Mucosa of stomach (tissue), 1 donor: ENCODE measurements around the gene SH3PXD2A.
"Not testable (repeated sequence)": the region's sequence is repeated elsewhere in the genome, so short reads cannot be mapped to it uniquely, and the experiment has no call there.

Source experiments
- H3K27me3 ChIP-seq: one replicate; pipeline ENCODE4 v1.7.0; 2013; ENCODE audit warnings: mild to moderate bottlenecking, low read length; ENCODE audit not compliant: control insufficient read depth, insufficient read depth
- H3K36me3 ChIP-seq: one replicate; pipeline ENCODE4 v1.7.0; 2013; ENCODE audit warnings: low read length; ENCODE audit not compliant: control insufficient read depth, insufficient read depth
- H3K4me1 ChIP-seq: one replicate; pipeline ENCODE4 v1.7.0; 2013; ENCODE audit warnings: mild to moderate bottlenecking, low read length; ENCODE audit not compliant: control insufficient read depth, insufficient read depth
- H3K4me3 ChIP-seq: one replicate; pipeline ENCODE4 v1.7.0; 2013; ENCODE audit warnings: low read length
- H3K9ac ChIP-seq: one replicate; pipeline ENCODE4 v1.7.0; 2013; ENCODE audit warnings: mild to moderate bottlenecking, low read length, moderate library complexity
- H3K9me3 ChIP-seq: one replicate; pipeline ENCODE4 v1.7.0; 2013; ENCODE audit warnings: mild to moderate bottlenecking, low read length, moderate library complexity; ENCODE audit not compliant: control insufficient read depth
- donor health status: Pancreatic carcinoma.

The SH3PXD2A gene

GRCh38 chr10:103668351-103669242 is 186.8 kb downstream of the SH3PXD2A start:
- Histone ChIP-seq H3K36me3 (no peaks in the 10 kb centered on the region), H3K9me3 (no peaks in the 10 kb centered on the region), H3K4me3 (no peak overlapping the region), H3K27me3 (no peaks in the 10 kb centered on the region), H3K4me1 (peaks cover 23% of the 10 kb centered on the region), H3K9ac (no peak overlapping the region)

- Histone ChIP-seq H3K36me3 (no peaks in the 10 kb centered on the region), H3K4me3 (no peak overlapping the region), H3K4me1 (peaks cover 23% of the 10 kb centered on the region), H3K9me3 (no peaks in the 10 kb centered on the region), H3K9ac (peak overlapping the region; percentile 13), H3K27me3 (no peaks in the 10 kb centered on the region)
Measured at GRCh38 chr10:103667356-103667755, 188.0 kb downstream of the SH3PXD2A start.

GRCh38 chr10:103666762-103667150 is 188.6 kb downstream of the SH3PXD2A start:
- no peaks in the 10 kb centered on the region for H3K9me3 ChIP-seq
- H3K36me3 ChIP-seq = no peaks in the 10 kb centered on the region
- peaks cover 23% of the 10 kb centered on the region for H3K4me1 ChIP-seq
- peak overlapping the region; percentile 13 for H3K9ac ChIP-seq
- no peak overlapping the region for H3K4me3 ChIP-seq
- no peaks in the 10 kb centered on the region for H3K27me3 ChIP-seq

- Histone ChIP-seq H3K4me1 (peaks cover 23% of the 10 kb centered on the region), H3K27me3 (no peaks in the 10 kb centered on the region), H3K9me3 (no peaks in the 10 kb centered on the region), H3K36me3 (no peaks in the 10 kb centered on the region), H3K9ac (no peak overlapping the region), H3K4me3 (no peak overlapping the region)
Measured at GRCh38 chr10:103666087-103666761, 189.2 kb downstream of the SH3PXD2A start.

- H3K36me3 ChIP-seq = no peaks in the 10 kb centered on the region
- H3K27me3 ChIP-seq = no peaks in the 10 kb centered on the region
- no peaks in the 10 kb centered on the region for H3K9me3 ChIP-seq
- no peak overlapping the region for H3K4me3 ChIP-seq
- H3K9ac ChIP-seq = no peak overlapping the region
- peaks cover 30% of the 10 kb centered on the region for H3K4me1 ChIP-seq
Measured at GRCh38 chr10:103665162-103665889, 190.1 kb downstream of the SH3PXD2A start.

- no peaks in the 10 kb centered on the region for H3K9me3 ChIP-seq
- H3K36me3 ChIP-seq = no peaks in the 10 kb centered on the region
- H3K27me3 ChIP-seq = no peaks in the 10 kb centered on the region
- H3K4me1 ChIP-seq = peaks cover 38% of the 10 kb centered on the region
- no peak overlapping the region for H3K4me3 ChIP-seq
- no peak overlapping the region for H3K9ac ChIP-seq
Measured at GRCh38 chr10:103663802-103664201, 191.6 kb downstream of the SH3PXD2A start.

GRCh38 chr10:103663236-103663635 is 192.1 kb downstream of the SH3PXD2A start:
- no peaks in the 10 kb centered on the region for H3K27me3 ChIP-seq
- H3K4me1 ChIP-seq = peaks cover 37% of the 10 kb centered on the region
- H3K36me3 ChIP-seq = no peaks in the 10 kb centered on the region
- H3K9ac ChIP-seq = no peak overlapping the region
- no peaks in the 10 kb centered on the region for H3K9me3 ChIP-seq
- H3K4me3 ChIP-seq = no peak overlapping the region

GRCh38 chr10:103662704-103663103 is 192.7 kb downstream of the SH3PXD2A start:
- not testable (repeated sequence) for H3K36me3 ChIP-seq, H3K27me3 ChIP-seq, H3K4me3 ChIP-seq, H3K9me3 ChIP-seq, H3K9ac ChIP-seq
- H3K4me1 ChIP-seq = peaks cover 34% of the 10 kb centered on the region

GRCh38 chr10:103661198-103661950 is 194.0 kb downstream of the SH3PXD2A start:
- Histone ChIP-seq H3K27me3 (no peaks in the 10 kb centered on the region), H3K9ac (peak overlapping the region; percentile 70), H3K9me3 (no peaks in the 10 kb centered on the region), H3K4me3 (no peak overlapping the region), H3K36me3 (no peaks in the 10 kb centered on the region), H3K4me1 (peaks cover 25% of the 10 kb centered on the region)

GRCh38 chr10:103660364-103661197 is 194.8 kb downstream of the SH3PXD2A start:
- Histone ChIP-seq H3K4me1 (peaks cover 25% of the 10 kb centered on the region), H3K36me3 (no peaks in the 10 kb centered on the region), H3K27me3 (no peaks in the 10 kb centered on the region), H3K9ac (peak overlapping the region; percentile 70), H3K9me3 (no peaks in the 10 kb centered on the region), H3K4me3 (peak overlapping the region; percentile 11)
